GM18951 (cell line): ENCODE measurements around the gene APOL6.

Experiments
- POLR2A ChIP-seq: IDR thresholded peaks from 4 replicates; pipeline ENCODE4 v1.6.1; 2011; ENCODE audit warnings: mild to moderate bottlenecking; ENCODE audit not compliant: insufficient read length, insufficient read depth; ENCODE audit errors: extremely low read depth
- in situ Hi-C: fragments of 300-500 bp; cut with MboI; formaldehyde crosslinking; loops from one replicate; pipeline ENCODE4 v1.12.0; 2022; ENCODE audit warnings: low sequenced_read_pairs, mixed read lengths, inconsistent platforms; ENCODE audit not compliant: unreplicated experiment

Gene APOL6

GRCh38 chr22:35609761-35610160 is 38.5 kb upstream of the APOL6 start:
- TF ChIP-seq POLR2A: no peak
- in situ Hi-C loops: loop anchor here (25.0 kb wide), 1 partner anchor 503 kb away; no protein-coding TSS in a partner anchor

GRCh38 chr22:35610741-35611140 is 37.5 kb upstream of the APOL6 start:
- in situ Hi-C loops: loop anchor here (25.0 kb wide), 1 partner anchor 502 kb away; no protein-coding TSS in a partner anchor

DNA sequence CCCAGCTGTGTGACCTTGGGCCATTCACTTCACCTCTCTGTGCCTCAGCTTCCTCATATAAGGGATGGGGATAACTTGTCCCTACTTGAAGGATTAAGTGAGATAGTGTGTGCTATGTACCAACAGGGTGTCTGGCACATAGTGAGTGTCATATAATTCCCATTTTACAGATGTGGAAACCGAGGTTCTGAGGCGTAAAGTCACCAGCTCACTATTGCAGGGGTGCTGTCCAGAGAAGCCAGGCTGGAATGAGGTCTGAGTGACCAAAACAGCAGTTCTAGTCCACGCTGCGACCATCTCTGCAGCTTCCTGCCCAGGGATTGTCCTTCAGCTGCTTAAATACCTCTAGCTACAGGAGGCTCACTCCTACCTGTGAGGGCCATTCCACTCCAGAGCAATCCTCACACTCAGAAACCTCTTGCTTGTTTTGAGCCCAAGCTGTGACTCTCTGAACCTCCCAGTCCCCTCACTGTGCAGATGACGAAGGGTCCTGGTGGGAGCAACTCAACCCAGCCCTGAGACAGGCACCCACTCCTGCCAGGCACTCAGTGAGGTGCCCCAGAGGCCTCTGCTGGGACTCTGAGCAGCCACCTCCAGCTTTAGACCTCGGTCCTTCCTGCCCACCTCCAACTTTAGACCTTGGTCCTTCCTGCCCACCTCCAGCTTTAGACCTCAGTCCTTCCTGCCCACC is 36.9 kb upstream of the APOL6 start:
- in situ Hi-C loops: loop anchor here (25.0 kb wide), 1 partner anchor 501 kb away; no protein-coding TSS in a partner anchor
- TF ChIP-seq POLR2A: no peak

More at GRCh38 chr22:35610741-35611140, 37.5 kb upstream of the APOL6 start:
- TF ChIP-seq POLR2A: no peak

DNA sequence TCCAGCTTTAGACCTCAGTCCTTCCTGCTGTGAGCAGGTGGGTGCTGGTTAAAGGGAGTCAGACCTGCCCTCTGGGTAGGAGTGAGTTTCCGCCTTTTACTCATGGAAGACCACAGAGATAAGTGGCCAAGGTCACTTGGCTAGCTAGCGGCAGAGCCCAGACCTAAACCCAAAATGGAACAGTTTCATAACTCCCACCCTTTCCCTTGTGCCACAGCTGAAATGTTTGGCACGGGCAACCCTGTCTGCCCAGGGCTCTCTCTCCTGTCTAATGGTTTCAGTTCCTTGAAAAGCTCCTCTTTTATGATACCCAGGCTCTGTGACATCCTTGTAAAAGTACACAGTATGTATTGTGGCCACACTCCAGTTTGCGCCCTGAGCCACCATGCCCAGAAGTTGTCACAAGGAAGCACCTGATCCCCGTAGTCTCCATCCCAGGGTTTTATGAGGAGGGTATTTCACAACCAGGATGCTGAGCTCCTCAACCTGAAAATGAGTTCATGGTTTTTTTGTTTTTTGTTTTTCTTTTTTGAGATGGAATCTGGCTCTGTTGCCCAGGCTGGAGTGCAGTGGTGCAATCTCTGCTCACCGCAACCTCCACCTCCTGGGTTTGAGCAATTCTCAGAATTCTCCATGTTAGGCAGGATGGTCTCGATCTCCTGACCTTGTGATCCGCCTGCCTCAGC is 36.2 kb upstream of the APOL6 start:
- no peak for TF ChIP-seq POLR2A
- in situ Hi-C loops: loop anchor here (25.0 kb wide), 1 partner anchor 500 kb away; no protein-coding TSS in a partner anchor

DNA sequence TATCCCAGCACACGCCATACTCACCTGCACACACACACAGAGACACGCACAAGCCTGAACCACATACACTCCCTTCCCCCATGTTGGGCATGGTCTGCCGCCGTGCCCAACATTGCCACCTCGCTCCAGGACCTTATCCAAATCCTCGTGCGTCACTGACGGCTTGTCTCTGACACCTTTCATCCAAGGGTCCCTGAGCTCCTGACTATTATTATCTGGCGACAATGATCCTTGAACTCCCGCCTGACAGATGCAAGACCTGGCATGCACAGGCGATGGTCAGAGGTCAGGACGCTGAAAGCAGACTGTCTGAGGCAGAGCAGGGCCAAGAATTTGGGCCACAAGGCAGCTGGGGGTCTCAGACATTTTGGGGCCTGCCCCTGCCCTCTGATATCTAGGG is 35.3 kb upstream of the APOL6 start:
- in situ Hi-C loops: loop anchor here (25.0 kb wide), 1 partner anchor 499 kb away; no protein-coding TSS in a partner anchor
- TF ChIP-seq POLR2A: no peak

DNA sequence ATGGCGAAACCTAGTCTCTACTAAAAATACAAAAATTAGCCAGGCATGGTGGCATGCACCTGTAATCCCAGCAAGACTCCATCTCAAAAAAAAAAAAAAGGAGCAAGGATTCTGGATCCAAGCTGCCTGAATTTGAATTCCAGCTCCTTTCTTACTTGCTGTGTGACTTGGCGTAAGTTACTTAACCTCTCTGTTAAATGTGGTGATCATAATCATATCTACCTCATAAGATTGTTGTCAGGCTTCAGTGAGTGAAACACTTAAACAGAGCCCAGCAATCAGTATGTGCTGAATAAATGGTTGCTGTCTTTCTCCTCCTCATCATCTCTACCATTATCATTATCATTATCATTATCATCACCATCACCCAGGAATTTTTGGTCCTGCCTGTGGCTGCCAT is 33.8 kb upstream of the APOL6 start:
- in situ Hi-C loops: loop anchor here (25.0 kb wide), 1 partner anchor 498 kb away; no protein-coding TSS in a partner anchor
- no peak for TF ChIP-seq POLR2A

GRCh38 chr22:35615156-35615555 is 33.1 kb upstream of the APOL6 start:
- no peak for TF ChIP-seq POLR2A
- in situ Hi-C loops: loop anchor here (25.0 kb wide), 1 partner anchor 497 kb away; no protein-coding TSS in a partner anchor

DNA sequence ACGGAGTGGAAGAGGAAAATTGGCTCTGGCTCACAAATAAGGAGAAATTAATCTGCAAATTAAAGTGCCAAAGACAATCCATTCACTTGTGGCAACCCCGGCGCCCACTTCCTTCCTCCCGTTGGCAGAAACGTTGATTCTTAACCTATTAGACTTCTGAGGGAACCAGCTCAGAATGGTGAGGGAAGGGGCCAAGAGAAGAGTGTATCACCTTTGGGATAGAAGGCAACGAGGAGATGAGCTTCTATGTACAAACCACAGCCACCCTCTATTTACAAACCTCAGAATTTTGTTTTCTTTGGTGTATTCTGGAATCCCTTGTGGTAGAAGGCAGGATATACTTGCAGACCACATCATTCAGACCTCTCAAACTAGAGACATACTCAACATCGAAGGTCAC is 32.2 kb upstream of the APOL6 start:
- in situ Hi-C loops: loop anchor here (25.0 kb wide), 1 partner anchor 496 kb away; no protein-coding TSS in a partner anchor
- TF ChIP-seq POLR2A: no peak

DNA sequence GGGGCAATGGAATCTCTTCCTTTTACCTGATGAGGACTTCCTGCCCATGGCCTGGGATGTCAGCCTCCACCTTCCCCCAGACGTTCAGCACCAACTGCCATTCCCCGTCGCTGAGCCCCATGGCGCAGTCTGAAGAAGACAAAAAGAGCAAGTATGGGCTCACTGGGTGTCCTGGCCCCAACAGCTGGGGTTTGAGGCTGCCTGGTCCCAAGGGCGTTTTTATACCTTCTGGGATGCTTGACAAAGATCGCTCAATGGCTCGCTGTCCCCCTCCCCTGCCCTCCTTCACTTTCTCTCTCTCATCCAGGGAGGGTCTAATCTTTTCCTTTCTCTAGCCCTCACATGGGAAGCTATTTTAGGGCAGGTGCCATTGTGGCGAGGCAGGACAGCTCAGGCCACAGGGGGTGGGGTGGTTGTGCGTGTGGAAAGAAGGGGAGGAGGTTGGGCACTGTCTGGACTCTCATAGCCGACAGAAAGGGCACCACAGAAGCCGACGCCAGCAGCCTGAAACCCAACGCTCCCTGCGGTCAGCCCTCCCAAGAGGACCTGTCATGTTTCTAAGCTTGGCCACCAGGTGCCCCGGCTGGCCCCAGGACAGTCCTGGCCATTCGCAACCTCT is 31.0 kb upstream of the APOL6 start, which contains the start of gene MB:
MB (minus strand) TSS at position 193 of the 619 bp plus-strand sequence; CDS start at position 121, 72 bp downstream.
- TF ChIP-seq POLR2A: no peak
- in situ Hi-C loops: loop anchor here (25.0 kb wide), 1 partner anchor 495 kb away; no protein-coding TSS in a partner anchor

DNA sequence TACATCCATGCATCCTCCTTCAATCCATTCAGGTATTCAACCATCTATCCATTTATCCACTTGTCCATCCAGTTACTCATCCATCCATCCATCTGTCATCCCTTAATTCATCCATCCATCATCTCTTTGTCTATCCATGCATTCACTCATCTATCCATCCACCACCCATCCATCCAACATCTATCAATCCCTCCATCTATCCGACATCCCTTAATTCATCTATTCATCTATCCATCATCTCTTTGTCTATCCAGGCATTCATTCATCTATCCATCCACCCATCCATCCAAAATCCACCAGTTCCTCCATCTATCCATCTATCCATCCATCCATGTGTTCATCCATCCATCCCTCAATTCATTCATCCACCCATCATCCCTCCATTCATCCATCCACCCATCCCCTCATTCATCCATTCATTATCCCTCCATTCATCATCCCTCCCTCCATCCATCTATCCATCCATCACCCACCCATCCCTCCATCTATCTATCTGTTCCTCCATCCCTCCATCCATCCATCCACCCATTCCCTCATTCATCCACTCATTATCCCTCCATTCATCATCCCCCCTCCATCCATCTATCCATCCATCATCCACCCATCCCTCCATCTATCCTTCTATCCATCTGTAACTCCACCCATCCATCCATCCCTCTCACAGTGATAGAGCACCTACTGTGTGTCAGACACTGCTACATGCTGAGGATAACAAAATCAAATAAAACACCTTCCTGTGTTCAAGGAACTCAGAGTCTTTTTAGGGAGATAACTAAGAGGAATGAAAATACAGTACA is 29.6 kb upstream of the APOL6 start:
- TF ChIP-seq POLR2A: no peak
- in situ Hi-C loops: loop anchor here (25.0 kb wide), 1 partner anchor 494 kb away; no protein-coding TSS in a partner anchor

DNA sequence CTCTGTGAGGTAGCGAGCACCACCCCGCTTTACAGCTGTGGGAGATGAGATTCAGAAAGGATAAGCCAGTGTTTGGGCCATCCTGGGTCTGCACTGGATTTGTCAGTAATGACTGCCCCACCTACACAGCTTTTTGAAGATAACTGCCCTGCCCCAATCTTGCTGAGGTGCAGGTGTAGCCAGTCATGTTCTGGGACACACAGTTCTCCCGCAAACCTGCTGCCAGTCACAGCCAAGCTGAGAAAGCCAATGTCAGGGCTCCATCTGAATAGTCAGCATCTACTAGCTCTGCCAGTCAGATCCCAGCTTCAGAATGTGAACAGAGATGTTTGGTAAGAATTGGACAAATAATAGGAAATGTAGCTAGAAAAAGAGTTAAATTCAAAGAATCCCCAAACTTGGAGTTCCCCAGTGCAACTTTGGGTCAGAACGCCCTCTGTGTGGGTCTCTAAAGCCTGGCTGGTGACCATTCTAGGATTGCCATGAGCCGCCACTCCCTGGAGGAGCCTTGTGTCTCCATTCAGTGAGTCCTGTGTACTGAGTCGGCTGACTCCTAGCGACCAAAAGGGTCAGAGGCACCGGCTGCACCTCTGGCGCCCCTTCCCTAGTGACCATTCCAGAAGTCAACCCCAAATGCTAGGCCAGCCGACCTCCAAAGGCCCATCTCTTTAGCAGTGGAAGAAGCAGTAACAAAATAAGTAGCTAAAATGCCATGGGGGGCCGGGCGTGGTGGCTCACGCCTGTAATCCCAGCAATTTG is 28.7 kb upstream of the APOL6 start:
- in situ Hi-C loops: loop anchor here (25.0 kb wide), 1 partner anchor 493 kb away; no protein-coding TSS in a partner anchor
- TF ChIP-seq POLR2A: no peak
